GM13977 (cell line): ENCODE measurements around the gene LZTS3.
"Not testable (repeated sequence)": the region's sequence is repeated elsewhere in the genome, so short reads cannot be mapped to it uniquely, and the experiment has no call there.

Experiments used
- DNase-seq: peaks from one replicate; pipeline ENCODE4 v3.0.0; 2012; ENCODE audit warnings: low spot score
- CTCF ChIP-seq: IDR thresholded peaks from 2 replicates; pipeline ENCODE4 v1.5.1; 2012; ENCODE audit warnings: mild to moderate bottlenecking, control low read depth; ENCODE audit not compliant: insufficient read depth; ENCODE audit errors: extremely low read depth, missing control alignments
- in situ Hi-C: fragments of 300-500 bp; cut with MboI; formaldehyde crosslinking; loops from one replicate; pipeline ENCODE4 v1.12.0; 2022; ENCODE audit warnings: low sequenced_read_pairs, low pct_unique_long_range_greater_than_20kb, mixed read lengths, inconsistent platforms; ENCODE audit not compliant: unreplicated experiment

Gene LZTS3

DNA sequence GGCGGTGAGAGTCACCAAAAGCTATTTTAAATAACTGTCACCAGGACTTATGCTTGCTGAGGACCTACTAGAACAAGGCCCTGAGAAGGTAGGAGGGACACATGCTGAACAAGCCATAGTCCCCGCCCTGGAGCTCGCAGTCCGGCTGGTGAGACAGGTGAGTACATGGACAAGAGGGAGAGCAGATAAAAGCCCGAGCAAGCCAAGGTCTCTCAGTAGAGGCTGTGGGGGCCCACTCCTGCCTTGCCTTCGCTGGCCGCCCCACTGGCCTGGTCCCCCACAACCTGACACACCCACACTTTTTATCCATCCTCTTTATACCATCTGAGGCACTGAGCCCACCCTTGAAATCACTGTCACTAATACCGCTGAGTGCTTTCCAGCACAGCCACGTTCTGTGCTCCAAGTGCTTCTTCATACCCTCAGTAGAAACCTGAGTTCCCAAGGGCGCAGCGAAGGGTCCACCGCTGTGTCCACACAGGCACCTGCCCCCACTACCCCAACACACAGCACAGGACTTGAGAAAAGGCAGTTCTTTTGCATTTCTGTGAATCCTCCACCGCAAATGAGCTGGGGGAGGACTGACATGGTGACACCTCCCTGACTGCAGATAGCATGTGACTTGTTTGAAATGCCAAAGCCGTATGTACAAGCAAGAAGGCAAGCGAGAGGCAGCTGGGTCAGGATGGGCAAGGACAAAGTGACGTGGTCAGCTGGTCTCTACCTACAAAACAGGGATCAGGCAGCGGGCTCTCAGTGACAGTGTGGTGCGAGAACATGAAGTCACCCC lies 19.1 kb upstream of the LZTS3 start:
- no peak for TF ChIP-seq CTCF
- no peak for DNase-seq
- in situ Hi-C loops, result no loop called here

DNA sequence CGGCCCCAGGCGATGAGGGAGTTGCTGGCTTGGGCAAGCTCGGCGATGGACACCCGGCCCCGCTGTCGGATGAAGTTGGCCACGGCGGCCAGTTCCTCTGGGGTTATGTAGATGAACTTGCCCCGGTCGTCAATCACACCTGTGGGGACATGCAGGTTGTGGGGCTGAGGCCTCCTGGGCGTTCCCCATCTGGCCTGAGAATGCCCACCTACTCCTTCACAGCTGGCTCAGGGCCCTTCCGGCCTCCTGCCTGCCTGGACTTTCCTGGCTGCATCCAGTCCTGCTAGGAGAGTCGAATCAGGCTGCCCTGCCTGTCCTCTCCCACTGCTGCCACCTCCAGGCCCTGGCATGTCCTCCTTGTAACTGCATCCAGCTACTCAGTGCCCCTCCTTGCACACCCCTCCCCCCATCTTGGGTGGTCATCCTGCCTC lies 17.3 kb upstream of the LZTS3 start:
- in situ Hi-C loops, result no loop called here
- no peak for TF ChIP-seq CTCF
- no peak for DNase-seq

GRCh38 chr20:3189561-3190131 lies 16.3 kb upstream of the LZTS3 start:
- in situ Hi-C loops, result no loop called here
- no peak for TF ChIP-seq CTCF
- no peak for DNase-seq

- no peak for DNase-seq
- no peak for TF ChIP-seq CTCF
- in situ Hi-C loops, result no loop called here
Observed at GRCh38 chr20:3188823-3189413, 15.6 kb upstream of the LZTS3 start.

DNA sequence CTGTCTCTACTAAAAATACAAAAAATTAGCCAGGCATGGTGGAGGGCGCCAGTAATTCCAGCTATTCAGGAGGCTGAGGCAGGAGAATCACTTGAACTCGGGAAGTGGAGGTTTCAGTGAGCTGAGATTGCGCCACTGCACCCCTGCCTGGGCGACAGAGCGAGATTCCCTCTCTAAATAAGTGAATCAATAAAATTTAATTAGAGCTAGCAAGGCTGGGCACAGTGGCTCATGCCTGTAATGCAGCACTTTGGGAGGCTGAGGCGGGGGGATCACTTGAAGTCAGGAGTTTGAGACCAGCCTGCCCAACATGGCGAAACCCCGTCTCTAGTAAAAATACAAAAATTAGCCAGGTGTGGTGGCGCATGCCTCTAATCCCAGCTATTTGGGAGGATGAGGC lies 14.5 kb upstream of the LZTS3 start:
- in situ Hi-C loops, DNase-seq: not testable (repeated sequence)

DNA sequence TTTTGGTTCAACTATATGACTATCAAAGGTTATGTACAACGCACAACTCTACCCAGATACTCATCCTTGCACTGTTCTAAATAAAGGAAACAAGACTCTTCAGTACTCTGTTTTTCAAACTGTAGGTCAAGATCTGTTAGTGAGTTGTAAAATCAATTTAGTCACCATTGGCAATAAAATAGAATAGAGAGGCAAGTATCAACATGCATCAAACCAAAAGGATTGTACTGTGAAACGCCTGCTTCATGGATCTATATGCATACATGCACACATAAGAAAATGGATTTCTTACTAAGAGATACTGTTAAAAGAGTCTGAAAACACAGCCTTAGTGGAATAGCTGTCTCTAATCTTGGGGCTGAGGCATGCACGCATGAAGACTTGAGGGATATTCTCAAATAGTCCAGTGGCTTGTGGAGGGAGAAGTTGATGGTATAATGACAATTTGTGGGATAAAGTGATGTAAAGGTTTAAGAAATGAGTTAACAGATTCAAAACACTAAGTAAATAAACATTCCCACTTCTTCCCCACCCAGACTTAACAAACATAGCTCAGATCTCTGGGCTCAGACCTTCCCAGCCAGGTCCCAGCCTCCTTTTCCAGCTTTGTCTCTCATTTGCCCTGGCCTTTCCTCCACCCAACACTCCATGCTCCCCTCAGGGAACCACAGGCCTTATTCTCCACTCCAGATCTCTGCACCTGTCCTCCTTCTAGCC lies 10.7 kb upstream of the LZTS3 start:
- DNase-seq, result no peak
- in situ Hi-C loops, result no loop called here
- no peak for TF ChIP-seq CTCF

DNA sequence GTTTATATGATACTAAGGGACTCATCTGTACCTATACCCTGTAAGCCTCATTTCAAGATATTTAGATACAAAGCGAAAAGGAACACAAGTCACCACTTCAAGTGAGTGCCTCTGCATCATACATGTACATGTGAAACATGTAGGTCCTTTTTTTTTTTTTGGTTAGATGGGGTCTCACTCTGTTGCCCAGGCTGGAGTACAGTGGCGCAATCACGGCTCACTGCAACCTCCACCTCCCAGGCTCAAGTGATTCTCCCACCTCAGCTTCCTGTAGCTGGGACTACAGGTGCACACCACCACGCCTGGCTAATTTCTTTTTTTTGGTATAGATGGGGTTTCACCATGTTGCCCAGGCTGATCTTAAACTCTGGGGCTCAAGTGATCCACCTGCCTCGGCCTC lies 9.1 kb upstream of the LZTS3 start:
- in situ Hi-C loops, DNase-seq: not testable (repeated sequence)
